Fibroblast of villous mesenchyme (primary cell): ENCODE results near the gene RAPGEF6. TPM values are rescaled to one million over a fixed set of nuclear protein-coding genes. Genes with fewer than 3 reads are reported as not detected.
"Not testable (repeated sequence)": the region's sequence is repeated elsewhere in the genome, so short reads cannot be mapped to it uniquely, and the experiment has no call there.

Experiments
- DNase-seq: peaks from one replicate; pipeline ENCODE4 v3.0.0-alpha.2; 2010; ENCODE audit warnings: low read depth
- H3K4me3 ChIP-seq: 2 replicates; pipeline ENCODE4 v1.5.1; 2011; ENCODE audit warnings: low read depth, mild to moderate bottlenecking, low read length
- CTCF ChIP-seq: IDR thresholded peaks from 2 replicates; pipeline ENCODE4 v1.5.1; 2012; ENCODE audit warnings: low read depth, mild to moderate bottlenecking, low read length; ENCODE audit not compliant: insufficient read depth
- total RNA-seq: library from RNA; depleted of rRNA; stranded (reverse); fragments of >200 nt; gene quantifications from 2 replicates; pipeline ENCODE4 v1.2.3, GENCODE V29; 2012

Gene RAPGEF6
- total RNA-seq, 1 donor = 21.6 TPM

GRCh38 chr5:131384173-131384572 lies 250.9 kb downstream of the RAPGEF6 start:
- H3K4me3 ChIP-seq = no peak overlapping the region
- no peak for TF ChIP-seq CTCF
- DNase-seq = no peak

GRCh38 chr5:131382407-131383395 lies 252.3 kb downstream of the RAPGEF6 start:
- TF ChIP-seq CTCF = peak; percentile 66
- no peak overlapping the region for H3K4me3 ChIP-seq
- DNase-seq = peak; percentile 60

- no peak for DNase-seq
- no peak for TF ChIP-seq CTCF
- H3K4me3 ChIP-seq = no peak overlapping the region
Measured at GRCh38 chr5:131381777-131382176, 253.3 kb downstream of the RAPGEF6 start.

GRCh38 chr5:131381021-131381420 lies 254.0 kb downstream of the RAPGEF6 start:
- DNase-seq = peak; percentile 70

GRCh38 chr5:131380238-131380637 lies 254.8 kb downstream of the RAPGEF6 start:
- H3K4me3 ChIP-seq, DNase-seq: not testable (repeated sequence)

More at GRCh38 chr5:131381021-131381420, 254.0 kb downstream of the RAPGEF6 start:
- no peak overlapping the region for H3K4me3 ChIP-seq
- no peak for TF ChIP-seq CTCF

GRCh38 chr5:131379723-131380122 lies 255.3 kb downstream of the RAPGEF6 start:
- peak; percentile 57 for DNase-seq
- no peak for TF ChIP-seq CTCF
- H3K4me3 ChIP-seq = no peak overlapping the region

GRCh38 chr5:131378721-131379541 lies 256.1 kb downstream of the RAPGEF6 start:
- TF ChIP-seq CTCF = no peak
- H3K4me3 ChIP-seq = no peak overlapping the region
- no peak for DNase-seq
